Karpas-422 (cell line): ENCODE results near the gene FAM210B. TPM values are rescaled to one million over a fixed set of nuclear protein-coding genes. Genes with fewer than 3 reads are reported as not detected.
"Not testable (repeated sequence)": the region's sequence is repeated elsewhere in the genome, so short reads cannot be mapped to it uniquely, and the experiment has no call there.

Source experiments
- DNase-seq: peaks from one replicate; pipeline ENCODE4 v3.0.0-alpha.2; 2015
- H2AFZ ChIP-seq: fragments of 200-600 bp; sonication (generic); 2 replicates; pipeline ENCODE4 v1.6.1; 2014; ENCODE audit warnings: antibody characterized with exemption, low read length, mixed read lengths
- H3K27ac ChIP-seq: fragments of 200-600 bp; sonication (generic); 2 replicates; pipeline ENCODE4 v1.5.1; 2014; ENCODE audit warnings: mild to moderate bottlenecking, low read length, moderate library complexity
- H3K27me3 ChIP-seq: fragments of 200-600 bp; sonication (generic); 2 replicates; pipeline ENCODE4 v1.6.1; 2014; ENCODE audit warnings: low read length, mixed read lengths
- H3K36me3 ChIP-seq: fragments of 200-600 bp; sonication (generic); 2 replicates; pipeline ENCODE4 v1.6.1; 2014; ENCODE audit warnings: low read length, mixed read lengths; ENCODE audit not compliant: insufficient read depth
- H3K4me1 ChIP-seq: fragments of 200-600 bp; sonication (generic); 2 replicates; pipeline ENCODE4 v1.6.1; 2014; ENCODE audit warnings: mild to moderate bottlenecking, low read length, mixed read lengths
- H3K4me2 ChIP-seq: fragments of 200-600 bp; sonication (generic); 2 replicates; pipeline ENCODE4 v1.6.1; 2014; ENCODE audit warnings: low read length, low read depth, mild to moderate bottlenecking; ENCODE audit not compliant: poor library complexity, severe bottlenecking
- H3K4me3 ChIP-seq: fragments of 200-600 bp; sonication (generic); 2 replicates; pipeline ENCODE4 v1.5.1; 2014; ENCODE audit warnings: mild to moderate bottlenecking, antibody characterized with exemption, low read length, mixed read lengths
- H3K79me2 ChIP-seq: fragments of 200-600 bp; sonication (generic); 2 replicates; pipeline ENCODE4 v1.6.1; 2014; ENCODE audit warnings: mild to moderate bottlenecking, low read length, mixed read lengths
- H3K9ac ChIP-seq: fragments of 200-600 bp; sonication (generic); 2 replicates; pipeline ENCODE4 v1.6.0; 2014; ENCODE audit warnings: low read length
- H3K9me2 ChIP-seq: fragments of 200-600 bp; sonication (generic), shearing (Covaris generic); replicated peaks from 2 replicates; pipeline ENCODE4 v1.6.0; 2014; ENCODE audit warnings: mild to moderate bottlenecking, low read length, moderate library complexity; ENCODE audit not compliant: insufficient read depth
- H3K9me3 ChIP-seq: fragments of 300-700, 200-600 bp; sonication (generic); 2 replicates; pipeline ENCODE4 v1.6.1; 2014; ENCODE audit warnings: low read length, mixed read lengths
- H4K20me1 ChIP-seq: fragments of 200-600 bp; sonication (generic); 2 replicates; pipeline ENCODE4 v1.6.1; 2014; ENCODE audit warnings: mild to moderate bottlenecking, antibody characterized with exemption, low read length, low read depth; ENCODE audit not compliant: insufficient read depth
- total RNA-seq: library from RNA; depleted of rRNA; stranded (reverse); fragments of >200 nt; shearing (Covaris generic); gene quantifications from 2 replicates; pipeline ENCODE4 v1.2.3, GENCODE V29; 2014; ENCODE audit warnings: low replicate concordance

Gene FAM210B
- total RNA-seq, 1 experiment from 2014 or later = not detected

GRCh38 chr20:56336709-56337108 is 22.1 kb upstream of the FAM210B start:
- not testable (repeated sequence) for H3K9ac ChIP-seq, H3K27ac ChIP-seq, H3K4me1 ChIP-seq, H3K36me3 ChIP-seq, H4K20me1 ChIP-seq, H3K9me3 ChIP-seq, H3K9me2 ChIP-seq, H3K79me2 ChIP-seq, H3K27me3 ChIP-seq, H3K4me2 ChIP-seq, H3K4me3 ChIP-seq, H2AFZ ChIP-seq
- DNase-seq = peak; percentile 19

- DNase-seq = peak; percentile 27
- no peaks in the 10 kb centered on the region for H3K4me1 ChIP-seq
- H3K4me3 ChIP-seq = no peak overlapping the region
These were observed 16.0 kb upstream of the FAM210B start for GRCh38 chr20:56342783-56343182.

DNA sequence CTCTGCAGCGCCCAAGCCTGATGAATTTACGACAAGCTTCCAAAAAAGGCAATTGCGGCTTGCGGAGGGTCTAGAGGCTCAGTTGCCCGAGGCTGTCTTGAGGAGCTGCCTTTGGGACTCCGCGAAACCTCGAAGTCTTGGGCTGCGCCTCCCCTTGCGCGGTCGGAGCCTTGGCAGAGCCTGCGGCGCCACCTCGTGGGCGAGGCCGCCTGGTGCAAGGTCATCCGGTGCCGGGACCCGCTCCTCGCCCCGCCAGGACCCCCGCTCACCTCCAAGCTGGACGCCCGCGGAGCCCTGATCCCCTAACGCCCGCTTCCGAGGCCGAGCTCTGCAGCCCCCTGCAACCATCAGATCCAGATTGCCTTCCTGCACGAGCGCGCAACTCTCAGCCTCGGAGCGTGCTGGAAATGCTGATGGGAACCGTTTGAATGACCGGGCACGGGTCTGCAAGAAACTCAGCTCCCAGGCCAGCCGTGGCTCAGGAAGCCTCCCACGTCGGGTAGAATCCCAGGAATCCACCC is 14.9 kb upstream of the FAM210B start:
- Histone ChIP-seq H3K4me1 (no peaks in the 10 kb centered on the region), H4K20me1 (no peaks in the 10 kb centered on the region), H3K9me3 (no peaks in the 10 kb centered on the region), H3K9ac (no peak overlapping the region), H2AFZ (no peak overlapping the region), H3K79me2 (no peaks in the 10 kb centered on the region), H3K4me2 (no peak overlapping the region), H3K36me3 (no peaks in the 10 kb centered on the region), H3K9me2 (no peaks in the 10 kb centered on the region), H3K27ac (no peak overlapping the region), H3K27me3 (no peaks in the 10 kb centered on the region), H3K4me3 (no peak overlapping the region)
- DNase-seq = peak; percentile 16

More at GRCh38 chr20:56342783-56343182, 16.0 kb upstream of the FAM210B start:
- Histone ChIP-seq H3K9ac (no peak overlapping the region), H3K36me3 (no peaks in the 10 kb centered on the region), H4K20me1 (no peaks in the 10 kb centered on the region), H2AFZ (no peak overlapping the region), H3K9me3 (no peaks in the 10 kb centered on the region), H3K27ac (no peak overlapping the region), H3K79me2 (no peaks in the 10 kb centered on the region), H3K9me2 (no peaks in the 10 kb centered on the region), H3K4me2 (no peak overlapping the region), H3K27me3 (no peaks in the 10 kb centered on the region)

DNA sequence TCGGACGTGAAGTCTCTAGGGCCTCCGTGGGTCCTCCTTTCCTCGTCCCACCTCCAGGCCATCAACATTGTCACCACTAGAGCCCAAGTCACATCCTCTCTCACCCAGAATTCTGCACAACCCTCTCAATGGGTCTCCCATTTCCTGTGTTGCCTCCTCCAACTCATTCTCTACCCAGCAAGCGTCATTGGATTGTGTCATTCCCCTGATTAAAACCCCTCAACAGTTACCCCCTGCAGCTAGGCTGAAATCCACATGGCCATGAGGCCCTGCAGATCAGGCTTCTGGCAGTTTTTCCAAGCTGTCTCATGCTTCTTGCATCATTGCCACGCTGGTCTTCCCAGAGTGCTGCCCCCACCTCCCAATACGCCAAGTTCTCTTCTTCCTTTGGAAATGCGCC is 12.9 kb upstream of the FAM210B start:
- Histone ChIP-seq H3K9ac (no peak overlapping the region), H3K27ac (no peak overlapping the region), H2AFZ (no peak overlapping the region), H3K4me2 (no peak overlapping the region), H4K20me1 (no peaks in the 10 kb centered on the region), H3K4me1 (no peaks in the 10 kb centered on the region), H3K27me3 (no peaks in the 10 kb centered on the region), H3K79me2 (no peaks in the 10 kb centered on the region), H3K4me3 (no peak overlapping the region), H3K36me3 (no peaks in the 10 kb centered on the region), H3K9me3 (no peaks in the 10 kb centered on the region), H3K9me2 (no peaks in the 10 kb centered on the region)
- no peak for DNase-seq

DNA sequence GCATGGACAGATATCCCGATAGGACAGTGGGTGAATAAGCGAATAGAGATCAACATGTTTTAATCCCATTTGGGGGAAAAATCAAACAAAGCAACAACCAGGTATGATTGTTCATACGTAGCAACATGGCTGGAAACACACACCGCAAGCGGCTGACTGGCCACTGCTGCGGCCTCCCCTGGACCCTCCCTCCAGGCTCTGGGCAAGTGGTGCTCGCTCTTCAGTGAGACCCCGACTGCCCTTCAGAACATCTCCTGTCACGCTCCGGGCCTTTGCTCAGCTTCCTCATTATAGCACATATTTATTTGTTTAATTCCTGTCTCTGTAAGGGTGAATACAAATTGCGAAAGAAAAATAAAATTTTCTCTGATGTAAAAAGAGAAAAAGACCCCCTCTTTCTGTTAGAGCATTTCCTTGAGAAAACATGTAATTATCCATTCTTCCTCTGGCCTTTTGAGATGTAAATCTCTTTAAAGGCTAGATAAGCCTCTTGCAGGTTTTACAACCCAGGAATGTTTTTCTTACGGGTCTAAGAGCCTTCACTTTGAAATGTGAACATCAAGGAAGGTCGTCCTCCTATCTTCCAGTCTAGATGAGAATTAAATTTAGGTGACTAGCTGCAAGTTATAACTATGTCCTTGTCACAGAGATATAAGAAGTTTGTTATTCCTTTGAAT is 11.0 kb upstream of the FAM210B start:
- Histone ChIP-seq H4K20me1 (no peaks in the 10 kb centered on the region), H3K9ac (no peak overlapping the region), H3K4me3 (no peak overlapping the region), H3K9me2 (no peaks in the 10 kb centered on the region), H3K79me2 (no peaks in the 10 kb centered on the region), H3K4me1 (no peaks in the 10 kb centered on the region), H3K9me3 (no peaks in the 10 kb centered on the region), H3K4me2 (no peak overlapping the region), H3K27me3 (no peaks in the 10 kb centered on the region), H3K27ac (no peak overlapping the region), H3K36me3 (no peaks in the 10 kb centered on the region), H2AFZ (no peak overlapping the region)
- no peak for DNase-seq

- H3K79me2 ChIP-seq = no peaks in the 10 kb centered on the region
- H3K27ac ChIP-seq = no peak overlapping the region
- no peaks in the 10 kb centered on the region for H3K4me1 ChIP-seq
- H3K4me3 ChIP-seq = no peak overlapping the region
- no peak for DNase-seq
- no peaks in the 10 kb centered on the region for H4K20me1 ChIP-seq
- H3K4me2 ChIP-seq = no peak overlapping the region
- no peak overlapping the region for H3K9ac ChIP-seq
- no peaks in the 10 kb centered on the region for H3K27me3 ChIP-seq
- H3K36me3 ChIP-seq = no peaks in the 10 kb centered on the region
- no peak overlapping the region for H2AFZ ChIP-seq
- H3K9me3 ChIP-seq = no peaks in the 10 kb centered on the region
- H3K9me2 ChIP-seq = no peaks in the 10 kb centered on the region
These were observed 10.5 kb upstream of the FAM210B start for GRCh38 chr20:56348305-56348693.

DNA sequence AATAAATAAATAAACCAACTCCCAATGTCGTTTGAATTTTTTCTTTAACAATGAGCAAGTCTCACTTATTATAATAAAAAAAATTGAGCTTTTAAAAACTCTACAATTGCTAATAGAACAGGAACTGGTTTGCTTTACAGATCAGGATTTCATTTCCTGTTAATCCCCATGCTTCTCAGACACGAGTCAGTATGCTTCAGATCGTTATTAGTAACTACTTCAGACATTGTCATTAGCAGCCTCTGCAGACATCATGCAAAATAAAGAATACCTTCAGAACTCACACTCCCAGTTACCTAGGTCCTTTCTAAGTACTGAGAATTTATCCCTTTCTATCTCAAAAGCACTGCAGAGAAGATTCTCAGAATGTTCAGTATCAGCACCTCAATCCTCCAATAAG is 10.0 kb upstream of the FAM210B start:
- Histone ChIP-seq H3K9me3 (no peaks in the 10 kb centered on the region), H3K4me1 (peaks cover 4% of the 10 kb centered on the region), H3K79me2 (no peaks in the 10 kb centered on the region), H3K36me3 (no peaks in the 10 kb centered on the region), H3K4me3 (no peak overlapping the region), H3K4me2 (no peak overlapping the region), H3K9ac (no peak overlapping the region), H3K27ac (no peak overlapping the region), H3K27me3 (no peaks in the 10 kb centered on the region), H4K20me1 (no peaks in the 10 kb centered on the region), H2AFZ (no peak overlapping the region), H3K9me2 (no peaks in the 10 kb centered on the region)
- DNase-seq = no peak

DNA sequence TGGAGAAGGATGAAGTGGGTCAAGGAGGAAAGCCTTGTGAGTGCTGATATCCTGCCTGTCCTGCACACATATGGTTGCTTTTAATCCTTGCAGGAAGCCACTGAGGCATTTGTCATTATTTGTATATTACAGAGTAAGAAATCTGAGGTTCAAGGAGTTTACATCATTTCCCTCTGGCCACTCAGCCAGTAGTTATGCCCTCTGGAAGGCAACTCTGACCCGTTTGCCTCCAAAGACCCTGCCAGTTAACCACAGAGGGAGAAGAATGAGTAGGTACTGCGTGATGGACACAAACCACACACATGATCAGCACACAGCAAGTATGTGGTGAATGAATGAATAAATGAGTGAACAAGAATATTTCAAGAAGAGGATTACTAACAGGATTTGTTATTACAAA is 7.9 kb upstream of the FAM210B start:
- no peaks in the 10 kb centered on the region for H3K27me3 ChIP-seq
- no peaks in the 10 kb centered on the region for H3K79me2 ChIP-seq
- no peak overlapping the region for H3K27ac ChIP-seq
- H3K36me3 ChIP-seq = no peaks in the 10 kb centered on the region
- H3K9ac ChIP-seq = no peak overlapping the region
- DNase-seq = no peak
- H4K20me1 ChIP-seq = no peaks in the 10 kb centered on the region
- no peaks in the 10 kb centered on the region for H3K9me2 ChIP-seq
- H2AFZ ChIP-seq = no peak overlapping the region
- peaks cover 4% of the 10 kb centered on the region for H3K4me1 ChIP-seq
- H3K4me3 ChIP-seq = no peak overlapping the region
- no peak overlapping the region for H3K4me2 ChIP-seq
- H3K9me3 ChIP-seq = no peaks in the 10 kb centered on the region
